SK-N-SH (cell line): ENCODE data around the gene PSAT1. TPM values are rescaled to one million over a fixed set of nuclear protein-coding genes. Genes with fewer than 3 reads are reported as not detected.

ENCODE experiments used
- CTCF ChIA-PET: fragments of 300-600, 350-600 bp; formaldehyde crosslinking; extraction: SDS; loops from one replicate; lab custom pipeline; 2021; lab: Yijun Ruan, JAX
- POLR2A ChIA-PET: fragments of 350-600 bp; sonication (Branson Sonifier 250); formaldehyde crosslinking; extraction: SDS; loops from one replicate; lab custom pipeline; 2020; ENCODE audit warnings: antibody characterized with exemption, inconsistent platforms; lab: Yijun Ruan, JAX
- DNase-seq: peaks from one replicate; pipeline ENCODE4 v3.0.0; 2012
- H2AFZ ChIP-seq: fragments of 200-600 bp; sonication (generic); 2 replicates; pipeline ENCODE4 v1.8.1; 2016; ENCODE audit warnings: antibody characterized with exemption, mild to moderate bottlenecking, low read depth
- H3F3A ChIP-seq: fragments of 200-600 bp; sonication (generic); replicated peaks from 2 replicates; pipeline ENCODE3; 2016; ENCODE audit warnings: antibody characterized with exemption, mild to moderate bottlenecking; ENCODE audit not compliant: insufficient read depth
- H3K27ac ChIP-seq, 2 experiments: fragments of 200-500 bp in 1 of 2; fragments of 200-600 bp in 1 of 2; sonication (Bioruptor generic) in 1 of 2; sonication (generic), shearing (Covaris generic) in 1 of 2; 2 replicates each; pipeline versions ENCODE4 v1.5.1 to v1.6.1; 2014 to 2016; ENCODE audit warnings: low read depth in 2 of 2, inconsistent platforms in 1 of 2, low read length in 1 of 2, mild to moderate bottlenecking in 1 of 2, mixed read lengths in 1 of 2
- H3K27me3 ChIP-seq: fragments of 200-600 bp; sonication (generic), shearing (Covaris generic); 2 replicates; pipeline ENCODE4 v1.6.1; 2016; ENCODE audit warnings: mixed run types; ENCODE audit not compliant: insufficient read depth
- H3K36me3 ChIP-seq, 2 experiments: fragments of 200-500 bp in 1 of 2; fragments of 200-600 bp in 1 of 2; sonication (Bioruptor generic) in 1 of 2; sonication (generic) in 1 of 2; replicated peaks in 1 of 2; 2 replicates each; pipeline versions ENCODE3 to v1.5.1; 2014 to 2016; ENCODE audit warnings: low read length in 1 of 2, mild to moderate bottlenecking in 1 of 2; ENCODE audit not compliant: insufficient read depth in 2 of 2, control insufficient read depth in 1 of 2
- H3K4me1 ChIP-seq, 2 experiments: fragments of 200-500 bp in 1 of 2; fragments of 200-600 bp in 1 of 2; sonication (Bioruptor generic) in 1 of 2; sonication (generic), shearing (Covaris generic) in 1 of 2; 2 replicates each; pipeline versions ENCODE4 v1.5.1 to v1.6.1; 2014 to 2016; ENCODE audit warnings: low read depth in 1 of 2, low read length in 1 of 2, mixed run types in 1 of 2; ENCODE audit not compliant: insufficient read depth in 2 of 2, control insufficient read depth in 1 of 2
- H3K4me2 ChIP-seq: fragments of 200-600 bp; sonication (generic), shearing (Covaris generic); 2 replicates; pipeline ENCODE4 v1.6.1; 2017; ENCODE audit warnings: mixed run types
- H3K4me3 ChIP-seq, 2 experiments: fragments of 200-500 bp in 1 of 2; fragments of 200-600 bp in 1 of 2; sonication (Bioruptor generic) in 1 of 2; sonication (generic), shearing (Covaris generic) in 1 of 2; 2 replicates each; pipeline versions ENCODE4 v1.5.1 to v1.8.1; 2014 to 2016; ENCODE audit warnings: low read depth in 2 of 2, inconsistent platforms in 1 of 2, low read length in 1 of 2, mild to moderate bottlenecking in 1 of 2, mixed read lengths in 1 of 2, moderate library complexity in 1 of 2
- H3K79me2 ChIP-seq: fragments of 200-600 bp; sonication (generic); 2 replicates; pipeline ENCODE4 v1.8.1; 2017; ENCODE audit warnings: mild to moderate bottlenecking; ENCODE audit not compliant: insufficient read depth
- H3K9ac ChIP-seq: fragments of 200-600 bp; sonication (generic); 2 replicates; pipeline ENCODE4 v1.6.1; 2017; ENCODE audit warnings: mixed run types
- H3K9me2 ChIP-seq: fragments of 200-600 bp; sonication (generic); 2 replicates; pipeline ENCODE4 v1.6.1; 2017; ENCODE audit warnings: mixed run types
- H3K9me3 ChIP-seq: fragments of 200-600 bp; sonication (generic); 2 replicates; pipeline ENCODE4 v1.6.1; 2017; ENCODE audit warnings: mixed run types, mild to moderate bottlenecking, moderate library complexity
- H4K20me1 ChIP-seq: fragments of 200-600 bp; sonication (generic); 2 replicates; pipeline ENCODE4 v1.6.1; 2017; ENCODE audit warnings: mild to moderate bottlenecking, mixed run types; ENCODE audit not compliant: insufficient read depth
- EP300 ChIP-seq, 2 experiments: IDR thresholded peaks; 2 replicates each; pipeline versions ENCODE4 v1.4.0 to v1.6.1; 2012; ENCODE audit warnings: borderline replicate concordance in 1 of 2, low read depth in 1 of 2, low read length in 1 of 2
- FOSL2 ChIP-seq: IDR thresholded peaks from 2 replicates; pipeline ENCODE4 v1.4.0; 2012; ENCODE audit warnings: low read depth, mild to moderate bottlenecking, moderate library complexity, borderline replicate concordance
- RCOR1 ChIP-seq: fragments of 150-350 bp; IDR thresholded peaks from 2 replicates; pipeline ENCODE4 v1.6.1; 2017; ENCODE audit warnings: antibody characterized with exemption, low read length
- SMC3 ChIP-seq: IDR thresholded peaks from 2 replicates; pipeline ENCODE4 v1.6.1; 2012; ENCODE audit warnings: low read depth, low read length, improper control_type of control experiment
- WGBS: methylation state at CpG from one replicate; pipeline ENCODE4 v1.1.6; 2017; ENCODE audit warnings: low lambda C conversion rate; 5-methylcytosine and 5-hydroxymethylcytosine counted together
- polyA plus RNA-seq, 3 experiments: library from polyadenylated mRNA; depleted of rRNA; stranded (reverse); fragments of >200 nt; gene quantifications; 2 replicates each; pipeline ENCODE4 v1.2.3, GENCODE V29; 2012
- TF ChIP-seq, protein P1 (sequence below): IDR thresholded peaks from 2 replicates; pipeline ENCODE4 v1.6.1; 2012; ENCODE audit warnings: mild to moderate bottlenecking, low read depth, low read length, moderate library complexity
- TF ChIP-seq, protein P2 (sequence below): IDR thresholded peaks from 2 replicates; pipeline ENCODE4 v1.4.0; 2012; ENCODE audit warnings: low read depth, borderline replicate concordance

Gene PSAT1
- polyA plus RNA-seq, 1 of the 3 experiments (the other 2 are of a cell fraction) = 37.0 TPM

DNA sequence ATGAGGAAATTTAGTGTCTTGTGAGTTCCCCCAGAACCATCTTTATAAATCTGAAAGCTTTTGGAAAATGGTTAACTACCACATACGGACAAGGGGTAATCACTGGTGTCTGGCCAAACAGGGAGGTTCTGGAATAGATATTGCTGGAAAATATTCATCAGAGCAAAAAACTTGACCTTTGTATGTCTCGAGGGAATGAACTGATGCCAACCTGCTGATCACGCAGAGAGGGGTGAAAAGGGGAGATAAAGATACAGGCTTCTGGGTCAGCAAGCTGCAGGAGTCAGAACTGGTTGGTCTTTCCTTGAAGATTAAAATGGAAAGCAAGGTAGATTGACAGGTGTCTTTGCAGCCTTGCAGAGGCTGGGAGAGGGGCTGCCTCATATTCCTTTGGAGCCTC is 35.5 kb downstream of the PSAT1 start:
- Histone ChIP-seq H4K20me1 (no peaks in the 10 kb centered on the region), H3K4me1 (peaks cover 0 to 2% of the 10 kb centered on the region in 2 experiments; a peak in 1 of 4 replicates), H3K27ac (no peak overlapping the region), H3K9ac (no peak overlapping the region), H3K4me3 (no peak overlapping the region), H3K4me2 (no peak overlapping the region), H3K79me2 (no peaks in the 10 kb centered on the region), H3K9me3 (no peaks in the 10 kb centered on the region), H3F3A (no peaks in the 10 kb centered on the region), H3K9me2 (no peaks in the 10 kb centered on the region), H3K36me3 (peaks cover 8 to 24% of the 10 kb centered on the region in 2 experiments), H2AFZ (no peak overlapping the region), H3K27me3 (no peaks in the 10 kb centered on the region)
- TF ChIP-seq RCOR1 = 0 out of 2 replicates have a peak, but pooled peaks have one; percentile 33
- TF ChIP-seq, protein P1, sequence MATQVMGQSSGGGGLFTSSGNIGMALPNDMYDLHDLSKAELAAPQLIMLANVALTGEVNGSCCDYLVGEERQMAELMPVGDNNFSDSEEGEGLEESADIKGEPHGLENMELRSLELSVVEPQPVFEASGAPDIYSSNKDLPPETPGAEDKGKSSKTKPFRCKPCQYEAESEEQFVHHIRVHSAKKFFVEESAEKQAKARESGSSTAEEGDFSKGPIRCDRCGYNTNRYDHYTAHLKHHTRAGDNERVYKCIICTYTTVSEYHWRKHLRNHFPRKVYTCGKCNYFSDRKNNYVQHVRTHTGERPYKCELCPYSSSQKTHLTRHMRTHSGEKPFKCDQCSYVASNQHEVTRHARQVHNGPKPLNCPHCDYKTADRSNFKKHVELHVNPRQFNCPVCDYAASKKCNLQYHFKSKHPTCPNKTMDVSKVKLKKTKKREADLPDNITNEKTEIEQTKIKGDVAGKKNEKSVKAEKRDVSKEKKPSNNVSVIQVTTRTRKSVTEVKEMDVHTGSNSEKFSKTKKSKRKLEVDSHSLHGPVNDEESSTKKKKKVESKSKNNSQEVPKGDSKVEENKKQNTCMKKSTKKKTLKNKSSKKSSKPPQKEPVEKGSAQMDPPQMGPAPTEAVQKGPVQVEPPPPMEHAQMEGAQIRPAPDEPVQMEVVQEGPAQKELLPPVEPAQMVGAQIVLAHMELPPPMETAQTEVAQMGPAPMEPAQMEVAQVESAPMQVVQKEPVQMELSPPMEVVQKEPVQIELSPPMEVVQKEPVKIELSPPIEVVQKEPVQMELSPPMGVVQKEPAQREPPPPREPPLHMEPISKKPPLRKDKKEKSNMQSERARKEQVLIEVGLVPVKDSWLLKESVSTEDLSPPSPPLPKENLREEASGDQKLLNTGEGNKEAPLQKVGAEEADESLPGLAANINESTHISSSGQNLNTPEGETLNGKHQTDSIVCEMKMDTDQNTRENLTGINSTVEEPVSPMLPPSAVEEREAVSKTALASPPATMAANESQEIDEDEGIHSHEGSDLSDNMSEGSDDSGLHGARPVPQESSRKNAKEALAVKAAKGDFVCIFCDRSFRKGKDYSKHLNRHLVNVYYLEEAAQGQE = no peak
- CTCF ChIA-PET = interaction anchor here (2.0 kb wide), 1 partner anchor 34 kb away, joined by 8 read pairs; no protein-coding TSS in a partner anchor
- 92% methylated on average over 3 of the region's 3 CpGs for WGBS
- no peak for DNase-seq
- POLR2A ChIA-PET = interaction anchor here (0.5 kb wide), 1 partner anchor 32 kb away, joined by 3 read pairs; no protein-coding TSS in a partner anchor

DNA sequence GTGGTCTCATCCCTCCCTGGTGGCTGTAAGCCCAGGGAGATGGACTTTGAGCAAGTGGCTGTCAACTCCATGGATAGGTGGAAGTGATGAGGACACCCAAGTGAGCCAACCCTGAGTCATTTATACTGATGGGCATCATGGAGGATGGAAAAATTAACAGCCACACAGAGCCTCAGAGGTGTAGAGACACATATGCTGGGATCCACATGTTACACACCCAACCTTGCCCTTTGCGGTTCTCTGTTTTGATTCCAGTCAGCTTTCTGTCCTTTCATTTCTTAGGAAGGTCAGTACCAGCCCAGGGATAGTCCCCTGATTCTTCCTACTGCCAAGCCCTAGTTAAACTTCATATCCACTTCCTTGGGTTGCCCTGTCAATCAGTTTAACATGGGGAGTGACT is 51.9 kb downstream of the PSAT1 start:
- Histone ChIP-seq H3K4me1 (no peaks in the 10 kb centered on the region), H4K20me1 (no peaks in the 10 kb centered on the region), H3K36me3 (no peaks in the 10 kb centered on the region), H3K79me2 (no peaks in the 10 kb centered on the region), H3K27ac (no peak overlapping the region), H3F3A (no peaks in the 10 kb centered on the region)
- no peak for DNase-seq
- 79% methylated on average over 1 of the region's 1 CpG for WGBS
- TF ChIP-seq SMC3 = no peak
- TF ChIP-seq FOSL2 = no peak
- TF ChIP-seq EP300 (IDR thresholded peaks at IDR 0.05; ENCODE audit: borderline replicate concordance in 1 of 2, low read depth in 1 of 2, low read length in 1 of 2) = no peak
- TF ChIP-seq, protein P2, sequence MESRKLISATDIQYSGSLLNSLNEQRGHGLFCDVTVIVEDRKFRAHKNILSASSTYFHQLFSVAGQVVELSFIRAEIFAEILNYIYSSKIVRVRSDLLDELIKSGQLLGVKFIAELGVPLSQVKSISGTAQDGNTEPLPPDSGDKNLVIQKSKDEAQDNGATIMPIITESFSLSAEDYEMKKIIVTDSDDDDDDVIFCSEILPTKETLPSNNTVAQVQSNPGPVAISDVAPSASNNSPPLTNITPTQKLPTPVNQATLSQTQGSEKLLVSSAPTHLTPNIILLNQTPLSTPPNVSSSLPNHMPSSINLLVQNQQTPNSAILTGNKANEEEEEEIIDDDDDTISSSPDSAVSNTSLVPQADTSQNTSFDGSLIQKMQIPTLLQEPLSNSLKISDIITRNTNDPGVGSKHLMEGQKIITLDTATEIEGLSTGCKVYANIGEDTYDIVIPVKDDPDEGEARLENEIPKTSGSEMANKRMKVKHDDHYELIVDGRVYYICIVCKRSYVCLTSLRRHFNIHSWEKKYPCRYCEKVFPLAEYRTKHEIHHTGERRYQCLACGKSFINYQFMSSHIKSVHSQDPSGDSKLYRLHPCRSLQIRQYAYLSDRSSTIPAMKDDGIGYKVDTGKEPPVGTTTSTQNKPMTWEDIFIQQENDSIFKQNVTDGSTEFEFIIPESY = no peak
- TF ChIP-seq, all 33 proteins: peak for 0
- H3K9ac ChIP-seq = no peak overlapping the region
- no peaks in the 10 kb centered on the region; the same call in 1 of the 2 replicates for H3K27me3 ChIP-seq
- ChIA-PET POLR2A (no interaction called here), CTCF (no interaction called here)
- no peak overlapping the region for H3K4me3 ChIP-seq
- no peak overlapping the region for H2AFZ ChIP-seq
- H3K4me2 ChIP-seq = no peak overlapping the region
- no peaks in the 10 kb centered on the region for H3K9me2 ChIP-seq
- no peaks in the 10 kb centered on the region for H3K9me3 ChIP-seq
